A549 treated with RU486 at 1 μM for 4 hours (cell line): Measurements from ENCODE around the gene CAPN12. TPM values are rescaled to one million over a fixed set of nuclear protein-coding genes. Genes with fewer than 3 reads are reported as not detected.

Experiments used
- total RNA-seq: library from RNA; stranded (reverse); fragments of 200-300 nt; extraction: Qiagen RNA extraction; gene quantifications from 5 replicates; pipeline ENCODE4 v1.2.3, GENCODE V29; 2022; ENCODE audit warnings: low read depth

Gene CAPN12, protein sequence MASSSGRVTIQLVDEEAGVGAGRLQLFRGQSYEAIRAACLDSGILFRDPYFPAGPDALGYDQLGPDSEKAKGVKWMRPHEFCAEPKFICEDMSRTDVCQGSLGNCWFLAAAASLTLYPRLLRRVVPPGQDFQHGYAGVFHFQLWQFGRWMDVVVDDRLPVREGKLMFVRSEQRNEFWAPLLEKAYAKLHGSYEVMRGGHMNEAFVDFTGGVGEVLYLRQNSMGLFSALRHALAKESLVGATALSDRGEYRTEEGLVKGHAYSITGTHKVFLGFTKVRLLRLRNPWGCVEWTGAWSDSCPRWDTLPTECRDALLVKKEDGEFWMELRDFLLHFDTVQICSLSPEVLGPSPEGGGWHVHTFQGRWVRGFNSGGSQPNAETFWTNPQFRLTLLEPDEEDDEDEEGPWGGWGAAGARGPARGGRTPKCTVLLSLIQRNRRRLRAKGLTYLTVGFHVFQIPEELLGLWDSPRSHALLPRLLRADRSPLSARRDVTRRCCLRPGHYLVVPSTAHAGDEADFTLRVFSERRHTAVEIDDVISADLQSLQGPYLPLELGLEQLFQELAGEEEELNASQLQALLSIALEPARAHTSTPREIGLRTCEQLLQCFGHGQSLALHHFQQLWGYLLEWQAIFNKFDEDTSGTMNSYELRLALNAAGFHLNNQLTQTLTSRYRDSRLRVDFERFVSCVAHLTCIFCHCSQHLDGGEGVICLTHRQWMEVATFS
- 3.6 to 6.5 TPM (median 5.9 TPM) in 5 replicates for total RNA-seq

DNA sequence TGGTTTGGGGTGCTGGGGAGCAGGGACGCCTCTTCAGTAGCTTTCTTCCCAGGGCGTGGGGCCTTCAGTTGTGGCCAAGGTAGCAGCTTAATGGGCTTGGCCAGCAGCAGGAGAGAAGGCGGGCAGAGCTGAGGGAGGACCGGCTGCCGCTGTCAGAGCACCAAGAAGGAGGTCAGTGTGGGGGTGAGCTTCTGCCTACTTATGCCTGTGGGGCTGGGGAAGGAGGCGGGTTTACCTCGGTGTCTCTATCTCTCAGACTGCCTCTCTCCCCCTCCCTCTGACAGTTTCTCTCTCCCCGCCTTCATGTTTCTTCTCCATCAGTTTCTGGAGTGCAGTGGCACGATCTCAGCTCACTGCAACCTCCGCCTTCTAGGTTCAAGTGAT lies at the start of gene CAPN12:
TSS of gene CAPN12 (minus strand) at position 177 of the 384 bp plus-strand sequence. CDS start 309 bp downstream, outside the sequence.

DNA sequence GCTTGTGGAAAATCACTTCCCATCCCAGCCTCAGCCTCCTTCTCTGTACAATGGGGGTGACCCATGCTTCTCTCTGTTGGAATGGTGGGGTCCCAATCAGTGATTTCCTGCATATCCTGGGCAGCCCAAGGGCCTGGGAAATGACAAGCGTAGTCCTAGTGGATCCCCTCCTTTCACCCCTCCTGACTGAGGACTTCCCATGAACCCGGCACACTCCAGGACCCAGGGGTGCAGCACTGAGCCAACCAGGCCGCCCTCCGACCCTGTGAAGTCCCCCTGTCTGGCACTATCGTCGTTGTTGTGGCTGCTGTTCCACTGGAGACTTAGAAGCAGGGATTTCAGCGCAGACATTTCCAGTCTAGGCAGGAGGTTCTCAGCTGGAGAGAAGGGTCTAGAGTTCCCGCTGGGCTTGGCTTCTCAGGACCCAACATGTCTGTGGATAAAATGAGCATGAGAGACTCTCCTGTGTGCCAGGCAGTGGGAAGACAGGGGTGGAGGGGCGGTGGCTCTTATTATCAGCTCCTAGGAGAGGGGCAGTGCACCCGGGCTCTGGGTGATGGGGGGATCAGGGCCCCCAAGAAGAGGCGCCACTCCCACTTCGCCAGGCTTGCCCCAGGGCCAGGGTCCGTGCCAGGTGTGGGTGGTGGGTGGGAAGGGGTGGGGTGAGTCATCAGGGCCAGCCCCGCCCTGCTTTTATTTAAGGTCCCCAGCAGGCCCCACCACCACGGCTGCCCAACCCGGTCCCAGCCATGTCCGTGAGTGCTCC lies 44.4 kb upstream of the CAPN12 start, which contains the start of gene LGALS7B:
TSS of gene LGALS7B (plus strand) at position 723 of the 766 bp plus-strand sequence. CDS start at position 750, 27 bp downstream.

DNA sequence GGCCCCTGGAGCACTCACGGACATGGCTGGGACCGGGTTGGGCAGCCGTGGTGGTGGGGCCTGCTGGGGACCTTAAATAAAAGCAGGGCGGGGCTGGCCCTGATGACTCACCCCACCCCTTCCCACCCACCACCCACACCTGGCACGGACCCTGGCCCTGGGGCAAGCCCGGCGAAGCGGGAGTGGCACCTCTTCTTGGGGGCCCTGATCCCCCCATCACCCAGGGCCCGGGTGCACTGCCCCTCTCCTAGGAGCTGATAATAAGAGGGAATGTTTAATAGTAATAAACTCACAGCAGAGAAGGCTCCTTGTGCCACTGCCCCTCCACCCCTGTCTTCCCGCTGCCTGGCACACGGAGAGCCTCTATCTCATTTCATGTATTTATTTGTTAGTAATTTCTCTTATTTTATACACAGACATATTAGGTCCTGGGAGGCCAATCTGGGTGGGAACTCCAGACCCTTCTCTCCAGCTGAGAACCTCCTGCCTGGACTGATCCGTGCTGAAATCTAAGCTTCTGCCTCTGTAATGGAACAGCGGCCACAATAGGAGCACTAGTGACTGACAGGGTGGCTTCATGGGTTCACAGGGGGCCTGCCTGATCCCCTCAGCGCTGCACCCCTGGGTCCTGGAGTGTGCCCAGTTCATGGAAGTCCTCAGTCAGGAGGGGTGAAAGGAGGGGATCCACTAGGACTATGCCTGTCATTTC lies 29.3 kb upstream of the CAPN12 start, which contains the start of gene LGALS7:
TSS of gene LGALS7 (minus strand) at position 49 of the 709 bp plus-strand sequence. CDS start at position 24, 25 bp downstream.

Other genes with a start within 250 kb of the CAPN12 start
- 0.27 to 1.4 TPM (median 0.70 TPM) in 5 replicates for gene MAP4K1, start 126.5 kb downstream of the CAPN12 start, total RNA-seq
- 692 to 886 TPM (median 749 TPM) in 5 replicates for gene EIF3K, start 125.3 kb downstream of the CAPN12 start, total RNA-seq
- 858 to 1,250 TPM (median 1,162 TPM) in 5 replicates for gene ACTN4, start 96.8 kb downstream of the CAPN12 start, total RNA-seq
- 0.82 to 1.0 TPM in 2 of 5 replicates, not detected in the others for gene LGALS7, start 29.0 kb upstream of the CAPN12 start, total RNA-seq
- gene LGALS7B, start 44.7 kb upstream of the CAPN12 start, total RNA-seq, result 0.34 TPM in 1 of 5 replicates, not detected in the others
- gene LGALS4, start 68.5 kb upstream of the CAPN12 start, total RNA-seq, result 0.30 to 1.8 TPM (median 0.78 TPM) in 5 replicates
- 322 to 420 TPM (median 344 TPM) in 5 replicates for gene ECH1, start 87.3 kb upstream of the CAPN12 start, total RNA-seq
- 346 to 375 TPM (median 352 TPM) in 5 replicates for gene HNRNPL, start 105.5 kb upstream of the CAPN12 start, total RNA-seq
- 1.8 to 4.3 TPM (median 2.4 TPM) in 5 replicates for gene RINL, start 133.8 kb upstream of the CAPN12 start, total RNA-seq
- gene SIRT2, start 155.1 kb upstream of the CAPN12 start, total RNA-seq, result 30.9 to 39.0 TPM (median 35.8 TPM) in 5 replicates
- gene NFKBIB, start 155.5 kb upstream of the CAPN12 start, total RNA-seq, result 64.6 to 117 TPM (median 111 TPM) in 5 replicates
- gene CCER2, start 167.7 kb upstream of the CAPN12 start, total RNA-seq, result 0.60 to 1.0 TPM (median 0.77 TPM) in 5 replicates
- 47.0 to 60.3 TPM (median 55.3 TPM) in 5 replicates for gene SARS2, start 186.3 kb upstream of the CAPN12 start, total RNA-seq
- gene MRPS12, start 186.5 kb upstream of the CAPN12 start, total RNA-seq, result 197 to 307 TPM (median 299 TPM) in 5 replicates
- 63.6 to 91.5 TPM (median 81.3 TPM) in 5 replicates for gene FBXO17, start 231.3 kb upstream of the CAPN12 start, total RNA-seq